ENCODE results near the gene TTLL1.

DNA sequence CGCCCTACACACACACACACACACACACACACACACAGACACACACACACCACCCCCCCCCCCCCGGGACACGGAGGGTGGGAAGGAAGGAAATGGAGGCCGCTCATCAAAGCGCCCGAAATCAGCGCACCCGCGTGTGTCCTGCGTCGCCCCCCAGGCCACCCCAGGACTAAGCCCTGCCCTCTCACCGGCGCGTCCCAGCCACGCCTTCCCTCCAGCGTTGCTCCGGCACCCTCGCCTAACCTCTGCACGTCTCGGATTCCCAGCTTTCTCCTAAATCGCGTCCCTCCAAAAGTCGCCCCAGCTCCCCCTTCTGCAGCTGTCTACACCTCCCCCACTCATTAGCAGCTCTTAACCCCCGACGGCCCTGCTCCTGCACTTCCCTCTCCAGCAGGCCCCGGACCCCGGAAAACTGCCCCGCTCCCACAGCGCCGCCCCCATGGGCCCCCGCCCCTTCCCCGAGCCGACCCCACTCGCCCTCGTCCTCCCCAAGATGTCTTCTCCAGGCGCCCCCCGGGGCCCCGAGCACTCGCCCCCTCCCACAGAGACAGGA is 74.8 kb downstream of the TTLL1 start:
- TF ChIP-seq, protein P1, sequence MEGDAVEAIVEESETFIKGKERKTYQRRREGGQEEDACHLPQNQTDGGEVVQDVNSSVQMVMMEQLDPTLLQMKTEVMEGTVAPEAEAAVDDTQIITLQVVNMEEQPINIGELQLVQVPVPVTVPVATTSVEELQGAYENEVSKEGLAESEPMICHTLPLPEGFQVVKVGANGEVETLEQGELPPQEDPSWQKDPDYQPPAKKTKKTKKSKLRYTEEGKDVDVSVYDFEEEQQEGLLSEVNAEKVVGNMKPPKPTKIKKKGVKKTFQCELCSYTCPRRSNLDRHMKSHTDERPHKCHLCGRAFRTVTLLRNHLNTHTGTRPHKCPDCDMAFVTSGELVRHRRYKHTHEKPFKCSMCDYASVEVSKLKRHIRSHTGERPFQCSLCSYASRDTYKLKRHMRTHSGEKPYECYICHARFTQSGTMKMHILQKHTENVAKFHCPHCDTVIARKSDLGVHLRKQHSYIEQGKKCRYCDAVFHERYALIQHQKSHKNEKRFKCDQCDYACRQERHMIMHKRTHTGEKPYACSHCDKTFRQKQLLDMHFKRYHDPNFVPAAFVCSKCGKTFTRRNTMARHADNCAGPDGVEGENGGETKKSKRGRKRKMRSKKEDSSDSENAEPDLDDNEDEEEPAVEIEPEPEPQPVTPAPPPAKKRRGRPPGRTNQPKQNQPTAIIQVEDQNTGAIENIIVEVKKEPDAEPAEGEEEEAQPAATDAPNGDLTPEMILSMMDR (IDR thresholded peaks at IDR 0.05), result no peak
- no peak for TF ChIP-seq POLR2A (IDR thresholded peaks at IDR 0.05)

All from esophagus squamous epithelium (tissue), 4 donors.